ENCODE data around the gene CLIP2.

Gene CLIP2

DNA sequence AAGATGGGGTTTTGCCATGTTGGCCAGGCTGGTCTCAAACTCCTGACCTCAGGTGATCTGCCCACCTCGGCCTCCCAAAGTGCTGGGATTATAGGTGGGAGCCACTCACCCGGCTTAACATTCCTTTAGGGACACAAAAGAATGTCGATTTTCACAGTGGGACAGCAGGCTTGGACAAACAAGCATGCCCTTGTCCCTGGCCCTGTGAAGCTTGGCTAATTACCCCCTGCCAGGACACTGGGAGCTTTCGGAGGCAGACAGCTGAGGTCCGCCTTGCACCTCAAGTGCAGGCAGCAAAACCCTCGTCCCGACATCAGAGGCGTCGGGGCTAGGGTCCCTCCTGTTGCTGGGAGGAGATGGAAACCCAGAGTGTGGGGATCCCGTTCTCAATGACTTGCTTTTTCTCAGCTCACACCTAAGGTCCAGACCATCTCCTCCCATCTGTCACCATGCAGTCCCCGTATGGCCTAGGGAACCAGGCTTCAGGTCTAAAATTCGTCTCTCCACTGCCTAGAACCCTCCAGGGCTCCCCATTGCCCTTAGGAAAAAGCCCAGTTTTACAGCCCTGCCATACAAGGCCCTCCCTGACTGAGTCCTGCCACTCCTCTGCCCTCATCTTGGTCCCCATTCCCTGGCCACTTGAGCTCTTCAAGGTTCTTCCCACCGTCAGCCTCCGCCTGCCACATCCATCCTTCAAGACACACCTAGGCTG, 6.3 kb upstream of the CLIP2 start:
- ChIA-PET POLR2A (interaction anchor here (0.7 kb wide), 1 partner anchor 12 kb away, joined by 3 read pairs; no protein-coding TSS in a partner anchor), CTCF (interaction anchor here (0.6 to 1.2 kb wide), 4 partner anchors 39 to 119 kb away, joined by 3 to 6 read pairs (median 3); no protein-coding TSS in a partner anchor)
- no peaks in the 10 kb centered on the region for H3K36me3 ChIP-seq (ENCODE audit: control insufficient read depth in 2 of 2, insufficient read depth in 1 of 2, low read length in 2 of 2)
- no peak overlapping the region for H3K4me3 ChIP-seq (ENCODE audit: low read depth, low read length)
- H3K27ac ChIP-seq (ENCODE audit: extremely low read depth, low read depth, low read length) = no peak overlapping the region
- TF ChIP-seq ZIC2 (tag by site-specific recombination; IDR thresholded peaks at IDR 0.05) = peak; percentile 60
- TF ChIP-seq EGR2 (tag by site-specific recombination; IDR thresholded peaks at IDR 0.05; ENCODE audit: low read depth) = no peak
- TF ChIP-seq ZNF16 (tag by site-specific recombination; IDR thresholded peaks at IDR 0.05; ENCODE audit: low read depth) = peak; percentile 73
- TF ChIP-seq GLIS1 (tag by site-specific recombination; IDR thresholded peaks at IDR 0.05) = peak; percentile 52
- H3K9me3 ChIP-seq (ENCODE audit: control insufficient read depth, insufficient read depth, low read depth, low read length) = no peaks in the 10 kb centered on the region
- H3K4me1 ChIP-seq (ENCODE audit: control insufficient read depth, insufficient read depth, low read length) = 0 out of 2 replicates have a peak, but pooled peaks cover 2% of the 10 kb centered on the region

DNA sequence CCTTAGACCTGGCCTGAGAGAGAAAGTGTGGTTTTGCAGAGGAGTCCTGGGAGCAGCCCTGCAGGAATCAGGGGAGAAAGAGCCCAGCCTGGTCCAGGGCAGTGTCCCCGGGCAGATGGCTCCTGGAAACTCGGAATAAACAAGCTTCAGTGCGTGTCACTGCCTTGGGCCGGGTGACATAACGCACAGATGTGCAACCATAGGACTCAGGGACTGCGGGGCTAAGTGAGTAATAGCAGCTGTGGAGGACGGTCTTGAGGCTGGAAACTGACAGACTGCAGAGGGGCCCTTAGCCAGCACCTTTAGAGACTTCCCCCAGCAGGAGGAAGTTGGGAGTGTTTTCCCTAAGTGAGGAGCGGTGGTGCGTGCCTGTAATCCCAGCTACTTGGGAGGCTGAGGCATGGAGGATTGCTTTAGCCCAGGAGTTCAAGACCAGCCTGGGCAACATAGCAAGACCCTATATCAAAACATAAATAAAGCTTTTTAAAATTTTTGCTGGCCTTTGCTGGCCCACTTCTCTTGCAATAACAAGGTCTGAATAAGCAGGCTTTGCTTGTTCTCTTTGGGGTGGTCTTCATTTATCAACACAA, 5.3 kb upstream of the CLIP2 start:
- ChIA-PET CTCF (interaction anchor here (0.7 to 4.7 kb wide), 7 partner anchors 9 to 118 kb away, joined by 3 to 40 read pairs (median 5); no protein-coding TSS in a partner anchor), POLR2A (no interaction called here)
- H3K4me1 ChIP-seq (ENCODE audit: control insufficient read depth, insufficient read depth, low read length) = 0 out of 2 replicates have a peak, but pooled peaks cover 2% of the 10 kb centered on the region
- H3K9me3 ChIP-seq (ENCODE audit: control insufficient read depth, insufficient read depth, low read depth, low read length) = no peaks in the 10 kb centered on the region
- H3K36me3 ChIP-seq (ENCODE audit: control insufficient read depth in 2 of 2, insufficient read depth in 1 of 2, low read length in 2 of 2) = no peaks in the 10 kb centered on the region
- TF ChIP-seq ZNF121 (tag by site-specific recombination; IDR thresholded peaks at IDR 0.05) (peak; percentile 65), ZNF24 (tag by site-specific recombination; IDR thresholded peaks at IDR 0.05) (no peak), ZNF394 (tag by site-specific recombination; IDR thresholded peaks at IDR 0.05; ENCODE audit: borderline replicate concordance) (no peak), ZNF660 (tag by site-specific recombination; IDR thresholded peaks at IDR 0.05) (no peak)
- TF ChIP-seq, protein P1, sequence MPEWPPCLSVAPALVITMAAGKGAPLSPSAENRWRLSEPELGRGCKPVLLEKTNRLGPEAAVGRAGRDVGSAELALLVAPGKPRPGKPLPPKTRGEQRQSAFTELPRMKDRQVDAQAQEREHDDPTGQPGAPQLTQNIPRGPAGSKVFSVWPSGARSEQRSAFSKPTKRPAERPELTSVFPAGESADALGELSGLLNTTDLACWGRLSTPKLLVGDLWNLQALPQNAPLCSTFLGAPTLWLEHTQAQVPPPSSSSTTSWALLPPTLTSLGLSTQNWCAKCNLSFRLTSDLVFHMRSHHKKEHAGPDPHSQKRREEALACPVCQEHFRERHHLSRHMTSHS (tag by site-specific recombination; IDR thresholded peaks at IDR 0.05) = no peak
- H3K4me3 ChIP-seq (ENCODE audit: low read depth, low read length) = no peak overlapping the region
- no peak overlapping the region for H3K27ac ChIP-seq (ENCODE audit: extremely low read depth, low read depth, low read length)

- ChIA-PET CTCF (interaction anchor here (1.1 to 4.7 kb wide), 3 partner anchors 10 to 78 kb away, joined by 3 to 40 read pairs (median 5); no protein-coding TSS in a partner anchor), POLR2A (interaction anchor here (0.8 kb wide), 1 partner anchor 17 kb away, joined by 3 read pairs; no protein-coding TSS in a partner anchor)
- H3K9me3 ChIP-seq (ENCODE audit: control insufficient read depth, insufficient read depth, low read depth, low read length) = no peaks in the 10 kb centered on the region
- no peaks in the 10 kb centered on the region for H3K36me3 ChIP-seq (ENCODE audit: control insufficient read depth in 2 of 2, insufficient read depth in 1 of 2, low read length in 2 of 2)
- H3K27ac ChIP-seq (ENCODE audit: extremely low read depth, low read depth, low read length) = no peak overlapping the region
- no peak overlapping the region for H3K4me3 ChIP-seq (ENCODE audit: low read depth, low read length)
- H3K4me1 ChIP-seq (ENCODE audit: control insufficient read depth, insufficient read depth, low read length) = 0 out of 2 replicates have a peak, but pooled peaks cover under 1% of the 10 kb centered on the region
- TF ChIP-seq SALL2 (tag by site-specific recombination; IDR thresholded peaks at IDR 0.05; ENCODE audit: borderline replicate concordance) (no peak), PRDM1 (tag by site-specific recombination; IDR thresholded peaks at IDR 0.05) (no peak), PRDM10 (tag by site-specific recombination; IDR thresholded peaks at IDR 0.05) (peak; percentile 70), ZNF114 (tag by site-specific recombination; IDR thresholded peaks at IDR 0.05) (no peak), KLF17 (tag by site-specific recombination; IDR thresholded peaks at IDR 0.05) (no peak), ZIC2 (tag by site-specific recombination; IDR thresholded peaks at IDR 0.05) (0 out of 2 replicates have a peak, but pooled peaks have one; percentile 25), ZNF660 (tag by site-specific recombination; IDR thresholded peaks at IDR 0.05) (no peak), GLIS1 (tag by site-specific recombination; IDR thresholded peaks at IDR 0.05) (peak; percentile 81), ZNF560 (tag by site-specific recombination; IDR thresholded peaks at IDR 0.05; ENCODE audit: borderline replicate concordance) (no peak), ZNF16 (tag by site-specific recombination; IDR thresholded peaks at IDR 0.05; ENCODE audit: low read depth) (no peak), BCL11A (tag by site-specific recombination; IDR thresholded peaks at IDR 0.05; ENCODE audit: low read depth) (no peak), ZNF521 (tag by site-specific recombination; IDR thresholded peaks at IDR 0.05) (no peak), ZNF624 (tag by site-specific recombination; IDR thresholded peaks at IDR 0.05) (no peak)
- TF ChIP-seq, protein P2, sequence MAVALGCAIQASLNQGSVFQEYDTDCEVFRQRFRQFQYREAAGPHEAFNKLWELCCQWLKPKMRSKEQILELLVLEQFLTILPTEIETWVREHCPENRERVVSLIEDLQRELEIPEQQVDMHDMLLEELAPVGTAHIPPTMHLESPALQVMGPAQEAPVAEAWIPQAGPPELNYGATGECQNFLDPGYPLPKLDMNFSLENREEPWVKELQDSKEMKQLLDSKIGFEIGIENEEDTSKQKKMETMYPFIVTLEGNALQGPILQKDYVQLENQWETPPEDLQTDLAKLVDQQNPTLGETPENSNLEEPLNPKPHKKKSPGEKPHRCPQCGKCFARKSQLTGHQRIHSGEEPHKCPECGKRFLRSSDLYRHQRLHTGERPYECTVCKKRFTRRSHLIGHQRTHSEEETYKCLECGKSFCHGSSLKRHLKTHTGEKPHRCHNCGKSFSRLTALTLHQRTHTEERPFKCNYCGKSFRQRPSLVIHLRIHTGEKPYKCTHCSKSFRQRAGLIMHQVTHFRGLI (tag by site-specific recombination; IDR thresholded peaks at IDR 0.05) = peak; percentile 34; the same call in 1 of the 2 replicates
- TF ChIP-seq, protein P3, sequence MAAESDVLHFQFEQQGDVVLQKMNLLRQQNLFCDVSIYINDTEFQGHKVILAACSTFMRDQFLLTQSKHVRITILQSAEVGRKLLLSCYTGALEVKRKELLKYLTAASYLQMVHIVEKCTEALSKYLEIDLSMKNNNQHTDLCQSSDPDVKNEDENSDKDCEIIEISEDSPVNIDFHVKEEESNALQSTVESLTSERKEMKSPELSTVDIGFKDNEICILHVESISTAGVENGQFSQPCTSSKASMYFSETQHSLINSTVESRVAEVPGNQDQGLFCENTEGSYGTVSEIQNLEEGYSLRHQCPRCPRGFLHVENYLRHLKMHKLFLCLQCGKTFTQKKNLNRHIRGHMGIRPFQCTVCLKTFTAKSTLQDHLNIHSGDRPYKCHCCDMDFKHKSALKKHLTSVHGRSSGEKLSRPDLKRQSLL (tag by site-specific recombination; IDR thresholded peaks at IDR 0.05) = no peak
These were observed 4.4 kb upstream of the CLIP2 start for GRCh38 chr7:74284781-74285259.

Measured in HEK293 (cell line).